ENCODE data around the gene HTT.

HTT gene

GRCh38 chr4:3193531-3194203 is 119.2 kb downstream of the HTT start:
- H3K4me3 ChIP-seq (ENCODE audit: low read length) = no peak overlapping the region
- TF ChIP-seq ZNF274 (IDR thresholded peaks at IDR 0.05; ENCODE audit: low read depth, low read length) = no peak

GRCh38 chr4:3196670-3197359 is 122.3 kb downstream of the HTT start:
- H3K4me3 ChIP-seq (ENCODE audit: low read length) = no peak overlapping the region
- no peak for TF ChIP-seq ZNF274 (IDR thresholded peaks at IDR 0.05; ENCODE audit: low read depth, low read length)

- TF ChIP-seq ZNF274 (IDR thresholded peaks at IDR 0.05; ENCODE audit: low read depth, low read length) = no peak
Observed at GRCh38 chr4:3197366-3198105, 123.1 kb downstream of the HTT start.

GRCh38 chr4:3198906-3199305 is 124.4 kb downstream of the HTT start:
- TF ChIP-seq ZNF274 (IDR thresholded peaks at IDR 0.05; ENCODE audit: low read depth, low read length) = no peak
- H3K4me3 ChIP-seq (ENCODE audit: low read length) = no peak overlapping the region

More at GRCh38 chr4:3197366-3198105, 123.1 kb downstream of the HTT start:
- no peak overlapping the region for H3K4me3 ChIP-seq (ENCODE audit: low read length)

- no peak for TF ChIP-seq ZNF274 (IDR thresholded peaks at IDR 0.05; ENCODE audit: low read depth, low read length)
- no peak overlapping the region for H3K4me3 ChIP-seq (ENCODE audit: low read length)
Observed at GRCh38 chr4:3199653-3200422, 125.4 kb downstream of the HTT start.

GRCh38 chr4:3200423-3201090 is 126.1 kb downstream of the HTT start:
- TF ChIP-seq ZNF274 (IDR thresholded peaks at IDR 0.05; ENCODE audit: low read depth, low read length) = no peak

GRCh38 chr4:3201718-3202702 is 127.5 kb downstream of the HTT start:
- TF ChIP-seq ZNF274 (IDR thresholded peaks at IDR 0.05; ENCODE audit: low read depth, low read length) = no peak
- no peak overlapping the region; the same call in 1 of the 2 replicates for H3K4me3 ChIP-seq (ENCODE audit: low read length)

More at GRCh38 chr4:3200423-3201090, 126.1 kb downstream of the HTT start:
- H3K4me3 ChIP-seq (ENCODE audit: low read length) = no peak overlapping the region

GRCh38 chr4:3202836-3203820 is 128.6 kb downstream of the HTT start:
- TF ChIP-seq ZNF274 (IDR thresholded peaks at IDR 0.05; ENCODE audit: low read depth, low read length) = no peak
- no peak overlapping the region; the same call in 1 of the 2 replicates for H3K4me3 ChIP-seq (ENCODE audit: low read length)

- no peak overlapping the region for H3K4me3 ChIP-seq (ENCODE audit: low read length)
- no peak for TF ChIP-seq ZNF274 (IDR thresholded peaks at IDR 0.05; ENCODE audit: low read depth, low read length)
Observed at GRCh38 chr4:3203971-3204431, 129.5 kb downstream of the HTT start.

- no peak for TF ChIP-seq ZNF274 (IDR thresholded peaks at IDR 0.05; ENCODE audit: low read depth, low read length)
- no peak overlapping the region for H3K4me3 ChIP-seq (ENCODE audit: low read length)
Observed at GRCh38 chr4:3205995-3206394, 131.5 kb downstream of the HTT start.

GRCh38 chr4:3206439-3207100 is 132.1 kb downstream of the HTT start:
- no peak for TF ChIP-seq ZNF274 (IDR thresholded peaks at IDR 0.05; ENCODE audit: low read depth, low read length)
- H3K4me3 ChIP-seq (ENCODE audit: low read length) = no peak overlapping the region

All from GM08714 (cell line).